Prostate gland (tissue), 2 donors: ENCODE results near the gene TAS2R14. TPM values are rescaled to one million over a fixed set of nuclear protein-coding genes. Genes with fewer than 3 reads are reported as not detected.

Experiments used
- DNase-seq: peaks from one replicate; pipeline ENCODE4 v3.0.0-alpha.2; 2019; ENCODE audit warnings: low spot score
- H3K27ac ChIP-seq, 2 donors: fragments of 200-600 bp; sonication (generic); 2 replicates each; pipeline ENCODE4 v1.5.1; 2017 to 2019
- H3K27me3 ChIP-seq: fragments of 200-600 bp; sonication (generic); replicated peaks from 2 replicates; pipeline ENCODE4 v1.5.1; 2019; ENCODE audit not compliant: insufficient read depth
- H3K36me3 ChIP-seq, 2 donors: fragments of 200-600 bp; sonication (generic); 1 replicate in 1 of 2; 2 replicates in 1 of 2; pipeline versions ENCODE4 v1.5.1 to v1.8.1; 2017 to 2019
- H3K4me1 ChIP-seq: fragments of 200-600 bp; sonication (generic); replicated peaks from 2 replicates; pipeline ENCODE4 v1.5.1; 2019
- H3K4me3 ChIP-seq, 2 donors: fragments of 200-600 bp; sonication (generic); 2 replicates each; pipeline ENCODE4 v1.5.1; 2017 to 2019
- H3K9me3 ChIP-seq: fragments of 200-600 bp; sonication (generic); 2 replicates; pipeline ENCODE4 v1.5.1; 2017
- POLR2A ChIP-seq: fragments of 450-650 bp; IDR thresholded peaks from one replicate; pipeline ENCODE4 v1.6.1; 2016; ENCODE audit warnings: antibody characterized with exemption, mild to moderate bottlenecking
- POLR2AphosphoS5 ChIP-seq: sonication (generic); formaldehyde crosslinking; IDR thresholded peaks from one replicate; pipeline ENCODE4 v1.6.1; 2017; ENCODE audit warnings: antibody characterized with exemption
- WGBS: methylation state at CpG from one replicate; pipeline ENCODE4 v1.1.5; 2018; 5-methylcytosine and 5-hydroxymethylcytosine counted together
- intact Hi-C: fragments of 100-400 bp; cut with DNase I; formaldehyde crosslinking; loops from one replicate; pipeline ENCODE4 v1.14.2; 2022
- total RNA-seq, 2 donors: library from RNA; depleted of rRNA; stranded (reverse); fragments of >200 nt; gene quantifications; one replicate each; pipeline ENCODE4 v1.1.0, GENCODE V29; 2016
- TF ChIP-seq, protein P1 (sequence below), 4 experiments: fragments of 200-600 bp in 2 of 4; fragments of 450-650 bp in 2 of 4; sonication (generic) in 2 of 4; IDR thresholded peaks; 1 replicate in 3 of 4; 2 replicates in 1 of 4; pipeline ENCODE4 v1.5.1; 2016 to 2019; ENCODE audit warnings: antibody characterized with exemption in 4 of 4, mild to moderate bottlenecking in 2 of 4, moderate library complexity in 2 of 4

The TAS2R14 gene
- total RNA-seq, 2 donors from 2014 or later = 2.1 to 3.7 TPM

DNA sequence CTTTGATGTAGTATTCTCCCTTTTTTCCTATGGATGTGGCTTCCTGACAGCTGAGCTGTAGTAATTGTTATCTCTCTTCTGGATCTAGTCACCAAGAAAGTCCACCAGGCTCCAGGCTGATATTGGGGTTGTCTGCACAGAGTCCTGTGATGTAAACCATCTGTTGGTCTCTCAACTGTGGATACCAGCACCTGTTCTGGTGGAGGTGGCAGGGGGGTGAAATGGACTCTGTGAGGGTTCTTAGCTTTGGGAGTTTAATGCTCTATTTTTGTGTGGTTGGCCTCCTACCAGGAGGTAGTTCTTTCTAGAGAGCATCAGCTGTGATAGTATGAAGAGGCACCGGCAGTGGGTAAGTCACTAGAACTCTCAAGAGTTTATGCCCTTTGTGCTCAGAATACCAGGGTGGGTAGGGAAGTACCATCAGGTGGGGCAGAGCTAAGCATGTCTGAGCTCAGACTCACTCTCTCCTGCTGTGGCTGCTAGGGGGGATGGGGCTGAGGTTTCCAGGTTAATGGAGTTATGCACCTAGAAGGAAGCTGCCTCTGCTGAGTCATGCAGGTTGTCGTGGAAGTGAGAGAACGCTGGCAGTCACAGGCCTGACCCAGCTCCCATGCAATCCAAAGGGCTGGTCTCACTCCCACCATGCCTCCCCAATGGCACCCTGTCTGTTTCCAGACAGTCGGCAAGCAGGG lies 3.0 kb upstream of the TAS2R14 start:
- 74% methylated on average over 4 of the region's 4 CpGs for WGBS
- no peak for DNase-seq
- intact Hi-C loops = no loop called here
- TF ChIP-seq, protein P1, sequence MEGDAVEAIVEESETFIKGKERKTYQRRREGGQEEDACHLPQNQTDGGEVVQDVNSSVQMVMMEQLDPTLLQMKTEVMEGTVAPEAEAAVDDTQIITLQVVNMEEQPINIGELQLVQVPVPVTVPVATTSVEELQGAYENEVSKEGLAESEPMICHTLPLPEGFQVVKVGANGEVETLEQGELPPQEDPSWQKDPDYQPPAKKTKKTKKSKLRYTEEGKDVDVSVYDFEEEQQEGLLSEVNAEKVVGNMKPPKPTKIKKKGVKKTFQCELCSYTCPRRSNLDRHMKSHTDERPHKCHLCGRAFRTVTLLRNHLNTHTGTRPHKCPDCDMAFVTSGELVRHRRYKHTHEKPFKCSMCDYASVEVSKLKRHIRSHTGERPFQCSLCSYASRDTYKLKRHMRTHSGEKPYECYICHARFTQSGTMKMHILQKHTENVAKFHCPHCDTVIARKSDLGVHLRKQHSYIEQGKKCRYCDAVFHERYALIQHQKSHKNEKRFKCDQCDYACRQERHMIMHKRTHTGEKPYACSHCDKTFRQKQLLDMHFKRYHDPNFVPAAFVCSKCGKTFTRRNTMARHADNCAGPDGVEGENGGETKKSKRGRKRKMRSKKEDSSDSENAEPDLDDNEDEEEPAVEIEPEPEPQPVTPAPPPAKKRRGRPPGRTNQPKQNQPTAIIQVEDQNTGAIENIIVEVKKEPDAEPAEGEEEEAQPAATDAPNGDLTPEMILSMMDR (IDR thresholded peaks at IDR 0.05) = no peak
- TF ChIP-seq POLR2A (no peak), POLR2AphosphoS5 (no peak)
- Histone ChIP-seq H3K36me3 (no peaks in the 10 kb centered on the region), H3K27me3 (no peaks in the 10 kb centered on the region), H3K4me3 (no peak overlapping the region), H3K27ac (no peak overlapping the region), H3K9me3 (no peaks in the 10 kb centered on the region), H3K4me1 (no peaks in the 10 kb centered on the region)

DNA sequence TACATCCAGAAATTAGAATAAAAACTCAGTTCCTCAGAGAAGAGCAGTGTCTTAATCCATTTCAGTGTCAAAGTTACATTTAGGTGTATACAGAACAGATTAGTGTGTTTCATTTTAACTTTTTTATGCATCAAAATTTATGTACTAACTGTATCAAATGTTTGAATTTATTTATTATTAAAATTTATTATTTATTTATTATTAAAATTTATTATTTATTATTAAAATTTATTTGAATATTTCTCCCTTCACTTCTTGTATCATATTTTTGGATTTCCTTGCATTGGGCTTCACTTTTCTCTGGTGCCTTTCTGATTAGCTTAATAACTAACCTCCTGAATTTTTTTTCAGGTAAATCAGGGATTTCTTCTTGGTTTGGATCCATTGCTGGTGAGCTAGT lies 2.3 kb upstream of the TAS2R14 start:
- H3K27me3 ChIP-seq = no peaks in the 10 kb centered on the region
- H3K4me3 ChIP-seq = no peak overlapping the region
- TF ChIP-seq, protein P1 (IDR thresholded peaks at IDR 0.05) = no peak
- intact Hi-C loops = no loop called here
- H3K36me3 ChIP-seq = no peaks in the 10 kb centered on the region
- H3K9me3 ChIP-seq = no peaks in the 10 kb centered on the region
- no peak overlapping the region for H3K27ac ChIP-seq
- DNase-seq = no peak
- H3K4me1 ChIP-seq = no peaks in the 10 kb centered on the region

DNA sequence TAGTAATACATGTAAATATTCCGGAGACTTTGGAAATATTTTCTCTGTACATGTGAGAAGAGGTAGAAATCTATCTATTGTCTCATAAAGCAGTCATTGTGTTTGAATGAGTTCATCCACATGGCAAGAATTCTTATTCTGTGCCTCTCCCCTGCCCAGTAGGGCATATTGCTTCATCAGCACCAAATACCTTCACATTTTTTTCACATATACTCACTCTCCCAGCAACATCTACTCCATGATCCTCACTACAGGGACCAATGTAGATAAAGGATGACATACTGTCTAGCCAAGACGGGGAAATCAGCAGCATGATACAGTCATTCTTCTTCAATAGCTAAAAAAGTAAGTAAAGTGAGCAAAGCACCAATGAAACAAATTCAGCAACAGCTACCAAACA lies 1.3 kb upstream of the TAS2R14 start:
- Histone ChIP-seq H3K4me1 (no peaks in the 10 kb centered on the region), H3K4me3 (no peak overlapping the region), H3K27ac (no peak overlapping the region), H3K36me3 (no peaks in the 10 kb centered on the region), H3K27me3 (no peaks in the 10 kb centered on the region), H3K9me3 (no peaks in the 10 kb centered on the region)
- intact Hi-C loops = no loop called here
- TF ChIP-seq POLR2A = no peak
- no peak for TF ChIP-seq POLR2AphosphoS5
- TF ChIP-seq, protein P1 (IDR thresholded peaks at IDR 0.05) = no peak
- no peak for DNase-seq
- 81% methylated on average over 2 of the region's 2 CpGs for WGBS

DNA sequence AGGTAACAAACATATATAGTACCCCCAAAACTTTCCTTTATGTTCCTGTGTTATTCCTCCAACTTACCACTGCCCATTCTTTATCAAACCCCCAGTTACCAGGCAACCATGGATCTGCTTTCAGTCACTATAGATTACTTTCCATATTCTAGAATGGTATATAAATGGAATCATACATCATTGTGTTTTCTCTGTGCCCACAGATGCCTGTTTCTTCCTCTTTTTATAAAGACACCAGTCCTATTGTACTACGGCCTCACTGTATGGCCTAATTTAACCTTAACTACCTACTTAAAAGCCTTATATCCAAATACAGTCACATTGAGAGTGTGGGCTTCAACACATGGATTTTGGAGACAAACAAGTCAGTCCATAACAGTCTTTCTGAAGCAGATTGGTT lies 2.6 kb downstream of the TAS2R14 start:
- no peaks in the 10 kb centered on the region for H3K9me3 ChIP-seq
- no peaks in the 10 kb centered on the region for H3K4me1 ChIP-seq
- no peak overlapping the region for H3K4me3 ChIP-seq
- no peaks in the 10 kb centered on the region for H3K27me3 ChIP-seq
- no peak overlapping the region for H3K27ac ChIP-seq
- intact Hi-C loops = no loop called here
- 97% methylated on average over 1 of the region's 1 CpG for WGBS
- DNase-seq = no peak
- TF ChIP-seq, protein P1 (IDR thresholded peaks at IDR 0.05) = no peak
- no peak for TF ChIP-seq POLR2A
- H3K36me3 ChIP-seq = no peaks in the 10 kb centered on the region

DNA sequence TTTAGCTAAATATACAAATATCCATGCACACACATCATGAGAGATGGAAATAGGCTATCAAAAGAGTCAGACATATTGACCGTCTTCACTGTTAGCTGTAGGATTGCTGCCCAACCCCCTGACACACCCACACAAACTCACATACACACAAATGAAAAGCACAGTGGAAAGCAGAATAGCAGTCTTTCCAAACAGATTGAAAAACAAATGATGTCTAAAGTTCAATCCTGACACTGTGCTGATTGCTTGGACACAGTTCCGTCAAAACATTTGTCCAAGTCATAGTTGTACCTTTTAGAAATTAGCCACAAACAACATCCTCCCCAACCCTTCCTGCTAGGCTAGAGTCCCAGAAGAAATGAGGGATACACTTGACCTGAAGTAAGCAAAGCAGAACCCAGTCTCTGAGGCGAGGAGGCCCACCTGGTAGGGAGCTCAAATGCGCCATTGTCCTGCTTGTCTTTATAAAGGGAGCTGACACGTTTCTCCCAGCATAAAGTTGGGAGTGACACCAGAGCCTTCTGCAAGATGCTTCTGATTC lies 10.2 kb downstream of the TAS2R14 start, which contains the start of gene PRH2:
TSS of gene PRH2 (plus strand) at position 491 of the 541 bp plus-strand sequence. CDS start at position 529, 38 bp downstream.
- DNase-seq = no peak
- intact Hi-C loops = no loop called here
- TF ChIP-seq, protein P1 (IDR thresholded peaks at IDR 0.05) = no peak
- TF ChIP-seq POLR2A (no peak), POLR2AphosphoS5 (no peak)

More for the DNA sequence above, 10.2 kb downstream of the TAS2R14 start, which contains the start of gene PRH2:
- 96% methylated on average over 5 of the region's 5 CpGs for WGBS
- Histone ChIP-seq H3K36me3 (no peaks in the 10 kb centered on the region), H3K4me3 (no peak within 1 kb of the TSS), H3K27me3 (no peaks in the 10 kb centered on the region), H3K4me1 (no peaks in the 10 kb centered on the region), H3K27ac (no peak within 1 kb of the TSS), H3K9me3 (no peaks in the 10 kb centered on the region)
